ENCODE measurements around the gene AMOTL1.

DNA sequence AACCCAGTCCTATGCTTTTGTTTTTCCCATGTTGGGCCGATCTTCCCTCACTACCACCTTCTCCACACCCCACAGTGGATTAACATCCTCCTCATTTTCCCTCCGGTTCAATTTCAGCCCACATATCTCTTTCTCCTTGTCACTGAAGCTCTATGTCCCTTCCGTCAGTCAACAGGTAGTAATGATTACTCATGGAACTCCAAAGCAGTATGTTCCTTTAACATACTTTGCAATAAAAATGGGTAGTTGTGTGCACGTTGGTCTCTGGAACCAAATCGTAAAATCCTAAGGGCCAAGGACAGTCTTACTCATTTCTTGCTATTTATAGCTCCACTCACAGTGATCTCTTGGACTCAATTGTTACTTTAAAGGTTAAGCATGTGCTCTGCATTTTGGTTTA is 20.2 kb downstream of the AMOTL1 start:
- TF ChIP-seq, protein P1, sequence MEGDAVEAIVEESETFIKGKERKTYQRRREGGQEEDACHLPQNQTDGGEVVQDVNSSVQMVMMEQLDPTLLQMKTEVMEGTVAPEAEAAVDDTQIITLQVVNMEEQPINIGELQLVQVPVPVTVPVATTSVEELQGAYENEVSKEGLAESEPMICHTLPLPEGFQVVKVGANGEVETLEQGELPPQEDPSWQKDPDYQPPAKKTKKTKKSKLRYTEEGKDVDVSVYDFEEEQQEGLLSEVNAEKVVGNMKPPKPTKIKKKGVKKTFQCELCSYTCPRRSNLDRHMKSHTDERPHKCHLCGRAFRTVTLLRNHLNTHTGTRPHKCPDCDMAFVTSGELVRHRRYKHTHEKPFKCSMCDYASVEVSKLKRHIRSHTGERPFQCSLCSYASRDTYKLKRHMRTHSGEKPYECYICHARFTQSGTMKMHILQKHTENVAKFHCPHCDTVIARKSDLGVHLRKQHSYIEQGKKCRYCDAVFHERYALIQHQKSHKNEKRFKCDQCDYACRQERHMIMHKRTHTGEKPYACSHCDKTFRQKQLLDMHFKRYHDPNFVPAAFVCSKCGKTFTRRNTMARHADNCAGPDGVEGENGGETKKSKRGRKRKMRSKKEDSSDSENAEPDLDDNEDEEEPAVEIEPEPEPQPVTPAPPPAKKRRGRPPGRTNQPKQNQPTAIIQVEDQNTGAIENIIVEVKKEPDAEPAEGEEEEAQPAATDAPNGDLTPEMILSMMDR (conservative IDR thresholded peaks at IDR 0.05; ENCODE audit: low read depth, low read length): no peak
- no peak for TF ChIP-seq EZH2 (IDR thresholded peaks at IDR 0.05; ENCODE audit: low read length, unreplicated experiment)
